GM19023 (cell line): ENCODE measurements around the gene RSPH9.
"Not testable (repeated sequence)": the region's sequence is repeated elsewhere in the genome, so short reads cannot be mapped to it uniquely, and the experiment has no call there.

ENCODE experiments used
- ATAC-seq: cut with Tn5 transposase; IDR thresholded peaks from one replicate; pipeline ENCODE4 v1.9.1; 2021; ENCODE audit warnings: mild to moderate bottlenecking, moderate library complexity; ENCODE audit not compliant: unreplicated experiment

Gene RSPH9

GRCh38 chr6:43682724-43683429 is 38.0 kb downstream of the RSPH9 start:
- ATAC-seq = no peak

- no peak for ATAC-seq
Measured at GRCh38 chr6:43683708-43684455, 39.0 kb downstream of the RSPH9 start.

- ATAC-seq = no peak
Measured at GRCh38 chr6:43687079-43687436, 42.2 kb downstream of the RSPH9 start.

GRCh38 chr6:43687437-43688347 is 42.9 kb downstream of the RSPH9 start, which contains the start of gene MRPS18A:
Gene MRPS18A (minus strand): TSS chr6:43687791. CDS start chr6:43687779, 12 bp downstream.
- ATAC-seq = peak; percentile 99

- ATAC-seq = no peak
Measured at GRCh38 chr6:43689421-43689820, 44.6 kb downstream of the RSPH9 start.

- ATAC-seq = no peak
Measured at GRCh38 chr6:43695215-43695966, 50.6 kb downstream of the RSPH9 start.

GRCh38 chr6:43695967-43696291 is 51.1 kb downstream of the RSPH9 start:
- ATAC-seq = no peak

GRCh38 chr6:43697421-43697820 is 52.6 kb downstream of the RSPH9 start:
- ATAC-seq = no peak

- no peak for ATAC-seq
Measured at GRCh38 chr6:43698584-43699349, 53.9 kb downstream of the RSPH9 start.

GRCh38 chr6:43699564-43700186 is 54.8 kb downstream of the RSPH9 start:
- no peak for ATAC-seq

- ATAC-seq = not testable (repeated sequence)
Measured at GRCh38 chr6:43700939-43701560, 56.2 kb downstream of the RSPH9 start.

- no peak for ATAC-seq
Measured at GRCh38 chr6:43702171-43702533, 57.3 kb downstream of the RSPH9 start.

- ATAC-seq = no peak
Measured at GRCh38 chr6:43702534-43703440, 58.0 kb downstream of the RSPH9 start.

GRCh38 chr6:43703512-43704429 is 58.9 kb downstream of the RSPH9 start:
- no peak for ATAC-seq

- ATAC-seq = no peak
Measured at GRCh38 chr6:43705996-43706395, 61.2 kb downstream of the RSPH9 start.

- ATAC-seq = no peak
Measured at GRCh38 chr6:43706788-43707187, 62.0 kb downstream of the RSPH9 start.

- no peak for ATAC-seq
Measured at GRCh38 chr6:43707269-43707668, 62.4 kb downstream of the RSPH9 start.
